NK-92 (cell line): ENCODE results near the gene SLC39A13.

Source experiments
- DNase-seq: peaks from one replicate; lab custom pipeline; 2025; ENCODE audit not compliant: unreplicated experiment; lab: John Stamatoyannopoulos, UW

Gene SLC39A13

DNA sequence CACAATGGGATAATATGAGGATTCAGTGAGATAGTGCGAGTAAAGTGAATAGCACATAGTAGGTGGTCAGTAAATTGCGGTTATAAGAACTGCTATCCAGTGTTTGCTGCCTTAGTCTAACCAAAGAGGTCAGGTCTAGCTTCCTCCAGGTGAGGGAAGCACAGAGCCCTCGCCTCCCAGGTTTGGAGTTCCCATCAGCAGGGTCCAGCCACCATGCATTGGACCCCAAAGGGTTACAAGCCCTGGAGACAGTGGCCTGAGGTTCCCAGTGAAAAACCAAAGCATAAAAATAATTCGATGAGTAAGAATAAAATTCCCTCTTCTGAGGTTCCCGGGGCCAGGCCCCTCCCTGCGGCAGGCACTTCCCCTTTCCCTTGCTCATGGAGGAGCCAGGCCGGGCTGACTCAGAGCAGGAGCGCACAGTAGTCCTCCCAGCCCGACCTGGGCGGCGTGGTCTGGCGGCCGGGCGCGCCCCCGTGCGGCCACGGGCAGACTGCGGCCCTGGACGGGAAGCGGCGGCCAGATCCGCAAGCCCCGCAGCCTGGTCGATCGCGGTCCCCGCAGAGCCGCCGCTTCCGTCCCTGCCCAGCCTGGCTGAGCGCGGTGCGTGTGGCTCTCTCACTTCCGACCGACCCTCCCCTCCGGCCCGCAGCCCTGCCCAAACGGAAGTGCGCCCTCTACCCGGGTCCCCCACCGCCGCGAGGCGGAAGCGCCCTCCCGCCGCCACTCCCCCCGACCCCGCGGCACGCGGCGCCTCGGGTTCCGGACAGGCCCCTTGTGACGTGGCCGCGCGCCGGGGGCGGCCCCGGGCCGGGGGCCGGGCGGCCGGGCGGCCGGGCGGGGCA, at the start of gene SLC39A13:
SLC39A13 (plus strand) TSS at position 845 of the 845 bp plus-strand sequence. CDS start 1,505 bp downstream, outside the sequence.
- peak; percentile 40 for DNase-seq

DNA sequence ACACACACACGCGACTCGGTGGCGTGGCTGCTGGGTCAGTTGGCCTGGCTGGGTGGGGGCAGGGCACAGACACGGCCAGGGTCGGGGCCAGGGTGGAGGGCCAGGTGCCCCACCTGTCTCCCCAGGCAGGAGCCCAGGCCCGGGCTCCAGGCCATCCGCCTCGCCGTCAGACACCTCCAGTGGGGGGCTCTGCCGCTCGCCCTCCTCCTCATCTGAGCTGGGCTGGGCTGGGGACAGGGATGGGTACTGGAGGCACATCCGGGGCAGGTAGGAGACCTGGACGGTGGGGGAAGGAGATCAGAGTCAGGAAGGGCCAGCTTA, 49.7 kb upstream of the SLC39A13 start:
- DNase-seq: no peak

DNA sequence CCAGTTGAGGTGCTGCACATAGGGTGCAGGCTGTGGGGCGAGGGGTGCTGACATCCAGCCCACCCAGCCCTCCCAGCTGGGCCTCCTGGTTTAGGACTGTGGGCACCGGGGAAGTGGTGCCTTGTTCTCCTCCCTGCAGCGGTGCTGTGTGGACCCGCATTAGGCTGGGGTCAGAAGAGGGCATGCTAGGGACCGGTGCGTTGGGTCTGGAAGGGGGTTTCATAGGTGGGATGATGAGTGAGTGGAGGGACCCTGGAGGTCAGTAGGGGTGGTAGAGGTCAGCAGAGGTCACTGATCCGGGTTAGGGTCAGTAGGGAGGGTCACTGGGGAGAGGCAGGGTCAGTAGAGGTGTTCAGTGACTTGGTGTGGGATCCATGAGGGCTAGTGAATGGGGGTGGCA, 49.2 kb upstream of the SLC39A13 start:
- no peak for DNase-seq

DNA sequence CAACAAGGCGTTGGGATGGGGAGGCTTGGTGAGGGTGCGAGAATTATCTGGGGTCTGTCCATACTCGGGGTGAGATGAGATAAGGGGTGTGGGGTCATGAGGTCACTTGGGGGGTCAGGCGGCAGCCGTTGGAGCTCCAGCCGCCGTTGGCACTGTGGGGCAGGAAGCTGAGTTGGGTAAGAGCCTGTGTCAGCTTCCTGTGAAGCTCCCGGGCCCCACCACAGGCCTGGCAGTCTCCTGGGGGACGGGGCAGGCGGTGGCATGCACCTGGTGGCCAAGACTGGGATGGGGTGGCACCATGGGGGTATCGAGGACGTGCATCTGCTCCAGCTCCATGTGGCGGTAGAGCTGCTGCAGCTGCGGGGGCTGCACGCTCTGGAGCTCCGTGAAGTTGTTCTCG, 48.8 kb upstream of the SLC39A13 start:
- no peak for DNase-seq

DNA sequence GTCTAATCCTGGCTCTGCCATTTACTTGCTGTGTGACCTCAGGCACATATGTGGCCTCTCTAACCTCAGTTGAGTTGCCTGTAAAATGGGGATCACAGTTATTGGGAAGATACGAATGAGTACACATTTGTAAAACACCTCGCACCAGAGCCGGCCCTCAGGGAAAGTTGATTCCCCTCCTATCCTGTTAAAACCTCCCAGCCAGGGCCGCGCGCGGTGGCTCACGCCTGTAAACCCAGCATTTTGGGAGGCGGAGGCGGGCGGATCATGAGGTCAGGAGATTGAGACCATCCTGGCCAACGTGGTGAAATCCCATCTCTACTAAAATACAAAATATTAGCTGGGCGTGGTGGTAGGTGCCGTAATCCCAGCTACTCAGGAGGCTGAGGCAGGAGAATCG, 48.0 kb upstream of the SLC39A13 start:
- no peak for DNase-seq

DNA sequence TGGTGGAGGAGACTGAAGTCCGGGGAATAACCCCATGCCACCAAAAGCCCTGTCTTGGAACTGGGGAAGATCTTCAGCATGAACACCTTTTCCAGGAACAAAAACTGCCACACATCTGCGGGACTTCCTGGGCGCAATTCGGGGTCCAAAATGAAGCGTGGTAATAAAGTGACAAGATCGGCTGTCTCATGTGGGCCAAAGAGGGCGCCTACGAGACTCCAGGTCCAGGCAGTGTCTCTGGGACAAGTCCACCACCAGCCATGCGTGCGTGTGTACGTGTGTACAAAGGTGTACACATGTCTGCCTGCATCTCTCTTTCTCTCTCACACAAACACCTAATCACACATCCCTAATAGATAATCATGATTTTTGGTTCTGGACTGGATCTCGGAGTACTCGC, 47.0 kb upstream of the SLC39A13 start:
- DNase-seq: no peak

DNA sequence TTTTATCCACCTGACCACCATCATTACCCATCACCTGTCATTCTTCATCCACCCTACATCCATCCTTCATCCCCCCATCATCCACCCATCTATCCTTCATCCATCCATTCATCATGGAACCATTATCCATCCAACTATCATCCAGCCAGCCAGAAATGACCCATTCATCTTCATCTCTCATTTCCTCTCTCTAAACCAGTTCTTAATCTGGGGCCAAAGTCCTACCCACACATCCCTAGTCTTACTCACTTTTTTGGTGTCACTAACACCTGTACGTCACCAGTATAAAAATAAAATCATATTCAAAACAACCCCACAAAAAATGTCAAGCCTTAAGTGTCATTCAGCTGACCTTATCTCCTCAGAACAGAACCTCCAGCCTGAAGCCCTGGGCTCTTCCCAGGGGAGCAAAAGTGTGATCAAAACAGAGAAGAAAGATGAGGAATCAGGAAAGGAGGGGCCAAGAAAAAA, 42.3 kb upstream of the SLC39A13 start:
- DNase-seq: no peak

DNA sequence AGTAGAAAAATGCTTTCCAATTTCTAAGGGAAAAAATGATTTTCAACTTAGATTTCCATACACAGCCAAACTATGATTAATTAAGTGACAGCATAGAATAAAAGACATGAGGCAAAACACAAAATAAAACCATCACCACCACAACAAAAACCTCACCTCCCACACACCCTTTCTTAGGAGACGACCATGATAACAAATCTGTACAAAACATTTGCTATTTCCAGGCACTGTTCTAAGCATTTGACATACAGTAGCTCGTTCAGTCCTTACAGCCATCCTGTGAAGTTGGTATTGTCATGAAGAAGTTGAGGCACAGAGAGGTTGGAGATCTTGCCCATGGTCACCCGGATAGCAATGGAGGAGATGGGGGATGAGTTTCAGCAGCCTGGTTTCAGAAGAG, 38.7 kb upstream of the SLC39A13 start:
- no peak for DNase-seq

DNA sequence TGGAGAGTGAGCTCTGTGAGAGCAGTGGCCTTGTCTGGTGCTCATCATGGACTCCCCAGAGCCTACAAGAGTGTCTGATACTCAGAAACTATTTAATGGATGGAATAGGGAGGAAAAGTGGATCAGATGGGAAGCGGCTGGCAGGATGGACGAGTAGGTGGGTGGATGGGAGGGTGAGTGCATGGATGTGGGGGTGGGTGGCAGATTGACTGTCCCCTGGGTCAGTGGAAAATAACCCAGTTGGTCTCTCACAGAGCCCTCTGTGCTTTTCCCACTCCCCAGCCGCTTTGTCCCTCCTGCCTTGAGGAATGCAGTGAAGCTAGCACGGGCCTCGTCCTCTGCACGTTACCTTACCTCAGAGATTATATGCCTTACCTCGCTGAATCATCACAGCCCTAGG, 36.0 kb upstream of the SLC39A13 start:
- no peak for DNase-seq

DNA sequence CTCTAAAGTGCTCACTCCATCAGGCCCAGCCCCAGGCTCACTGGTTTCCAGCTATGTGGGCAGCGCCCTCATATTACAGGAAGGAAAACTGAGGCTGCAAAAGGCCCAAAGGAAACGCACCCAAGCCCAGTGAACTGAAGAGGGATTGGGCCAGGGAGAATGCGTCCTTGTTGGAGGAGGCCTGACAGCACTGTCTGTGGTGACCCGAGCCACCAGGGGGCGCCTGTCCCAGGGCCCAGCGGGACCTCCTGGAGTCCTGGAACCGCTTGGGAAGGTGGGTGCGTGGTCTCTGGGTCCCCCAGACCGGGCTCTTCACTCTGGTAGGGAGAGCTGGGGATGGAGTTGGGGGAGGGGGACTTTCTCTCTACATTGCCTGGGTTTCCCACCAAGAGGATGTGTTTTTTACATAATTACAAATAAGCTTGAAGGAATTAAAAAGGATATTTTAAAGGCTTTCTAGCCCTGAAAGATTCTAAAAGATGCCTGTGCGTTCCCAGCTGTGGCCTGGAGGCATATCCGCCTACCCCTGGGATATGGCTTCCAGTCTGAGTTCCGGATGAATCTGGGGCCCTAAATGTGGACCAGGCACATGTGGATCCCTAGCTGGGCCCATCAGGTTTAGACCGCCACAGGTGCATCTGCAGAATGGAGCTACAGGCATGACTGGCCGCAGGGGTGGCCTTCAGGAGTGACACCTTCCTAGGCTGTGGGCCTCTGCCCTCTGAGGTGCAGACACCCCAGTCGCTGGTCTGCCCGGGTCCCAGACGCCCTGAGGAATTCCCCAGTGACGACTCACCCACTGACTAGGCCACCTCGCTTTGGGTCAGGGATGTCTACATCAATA, 34.3 kb upstream of the SLC39A13 start:
- no peak for DNase-seq

DNA sequence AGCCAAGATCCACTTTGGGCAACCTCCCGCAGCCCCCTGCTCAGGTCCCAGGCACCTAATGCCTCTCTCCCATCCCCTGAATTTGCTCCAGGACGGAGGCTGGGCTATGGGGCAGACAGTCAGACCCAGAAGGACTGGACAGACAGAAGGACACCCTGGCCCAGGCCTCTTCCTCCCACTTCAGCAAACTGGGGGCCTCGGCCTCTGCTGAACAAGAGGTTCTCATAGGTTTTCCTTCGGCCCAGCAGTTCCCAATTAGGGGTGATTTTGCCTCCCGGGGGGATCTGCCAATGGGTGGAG, 33.7 kb upstream of the SLC39A13 start:
- no peak for DNase-seq

DNA sequence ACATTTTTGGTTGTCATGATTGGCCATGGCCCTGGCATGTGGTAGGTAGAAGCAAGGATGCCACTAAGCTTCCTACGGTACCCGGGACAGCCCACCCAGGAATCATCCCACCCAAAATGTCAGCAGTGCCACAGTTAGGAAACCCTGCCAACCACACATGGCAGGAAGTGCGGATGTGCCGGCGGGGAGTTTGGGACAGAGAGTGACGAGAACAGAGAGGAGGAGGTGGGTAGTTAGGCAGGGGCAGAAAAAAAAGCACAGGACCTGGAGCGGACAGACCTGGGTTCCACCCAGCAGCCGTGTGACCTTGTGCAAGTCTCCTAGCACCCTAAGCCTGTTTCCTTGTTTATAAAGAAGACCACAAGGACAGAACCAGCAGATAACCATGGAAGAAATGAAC, 33.4 kb upstream of the SLC39A13 start:
- no peak for DNase-seq

DNA sequence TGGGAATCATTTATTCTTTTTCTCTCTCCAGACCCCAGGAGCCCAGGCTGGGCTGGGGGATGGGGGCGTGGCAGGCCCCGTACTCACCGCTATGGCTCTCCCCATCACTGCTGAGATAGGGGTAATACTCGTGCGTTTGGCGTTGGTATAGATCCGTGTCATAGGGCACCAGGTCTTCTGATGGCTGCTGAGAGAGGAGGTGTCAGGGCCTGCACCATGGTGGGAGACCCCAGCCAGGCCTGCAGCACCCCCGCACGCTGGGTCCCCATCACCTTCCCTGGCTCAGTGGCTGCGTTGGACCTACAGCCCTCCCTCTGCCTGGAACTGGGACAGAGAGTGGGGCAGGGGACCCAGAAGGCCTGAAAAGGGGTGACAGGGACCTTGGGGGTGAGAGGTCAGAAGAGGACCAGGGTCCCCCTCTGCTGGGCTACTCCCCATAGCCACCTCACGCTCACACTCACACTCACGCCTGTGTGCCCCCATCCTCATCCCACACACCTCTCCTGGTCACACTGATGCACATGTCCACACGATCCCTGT, 32.8 kb upstream of the SLC39A13 start:
- no peak for DNase-seq

DNA sequence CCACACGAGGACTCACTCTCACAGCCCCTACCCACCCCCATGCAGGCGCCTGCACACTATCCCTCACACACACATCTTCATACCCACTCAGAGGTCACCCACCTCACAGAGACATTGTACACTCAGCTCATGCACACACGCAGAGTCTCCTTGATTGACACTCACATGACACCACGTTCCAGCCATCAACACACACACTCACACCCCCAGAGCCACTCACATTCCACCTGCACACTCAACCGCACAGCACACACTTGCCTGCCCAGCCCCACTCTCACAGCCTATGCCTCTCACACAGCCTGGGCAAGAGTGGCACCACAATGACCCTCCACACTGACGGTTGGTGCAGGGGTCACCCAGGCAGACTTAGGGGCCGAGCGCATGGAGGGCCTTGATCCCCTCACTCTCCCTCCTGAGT, 32.3 kb upstream of the SLC39A13 start:
- DNase-seq: no peak

DNA sequence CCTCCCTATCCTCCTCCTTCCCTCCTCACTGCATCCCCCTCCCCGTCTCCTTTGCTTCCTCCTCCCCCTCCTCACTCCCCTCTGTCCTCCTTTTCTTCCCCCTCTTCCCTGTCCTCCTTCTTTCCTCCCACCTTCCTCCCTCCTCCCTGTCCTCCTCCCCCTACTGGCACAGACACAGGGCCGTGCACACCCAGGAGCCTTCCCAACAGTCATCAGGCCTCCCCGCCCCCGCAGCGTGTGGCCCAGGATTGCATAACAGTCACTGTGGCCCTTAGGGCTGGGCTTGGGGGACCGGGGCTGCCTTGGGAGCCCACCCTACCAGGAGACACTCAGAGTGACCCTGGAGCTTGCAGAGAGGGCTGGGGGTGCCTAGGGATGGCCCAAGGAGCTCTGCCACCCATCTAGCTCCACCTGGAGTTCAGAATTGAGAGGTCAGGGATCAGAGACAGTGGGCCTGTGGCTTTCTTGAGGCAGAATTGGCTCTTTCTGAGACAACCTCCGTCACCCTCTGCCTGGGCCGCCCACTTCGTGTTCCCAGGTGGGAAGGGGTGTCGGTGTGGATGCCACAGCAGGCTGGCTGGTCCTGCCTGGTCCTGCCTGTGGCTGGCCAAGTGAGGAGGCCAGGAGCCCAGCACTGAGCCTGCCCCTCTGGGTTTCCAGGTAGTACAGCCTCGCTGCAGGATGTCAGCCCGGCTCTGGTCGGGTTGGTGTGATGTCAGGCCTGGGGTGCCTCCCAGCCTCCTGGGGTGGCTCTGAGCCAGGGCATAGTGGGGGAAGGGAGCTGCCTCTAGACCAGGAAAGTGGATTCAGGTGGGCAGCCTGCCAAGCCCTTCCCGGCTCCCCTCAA, 31.6 kb upstream of the SLC39A13 start:
- DNase-seq: no peak

DNA sequence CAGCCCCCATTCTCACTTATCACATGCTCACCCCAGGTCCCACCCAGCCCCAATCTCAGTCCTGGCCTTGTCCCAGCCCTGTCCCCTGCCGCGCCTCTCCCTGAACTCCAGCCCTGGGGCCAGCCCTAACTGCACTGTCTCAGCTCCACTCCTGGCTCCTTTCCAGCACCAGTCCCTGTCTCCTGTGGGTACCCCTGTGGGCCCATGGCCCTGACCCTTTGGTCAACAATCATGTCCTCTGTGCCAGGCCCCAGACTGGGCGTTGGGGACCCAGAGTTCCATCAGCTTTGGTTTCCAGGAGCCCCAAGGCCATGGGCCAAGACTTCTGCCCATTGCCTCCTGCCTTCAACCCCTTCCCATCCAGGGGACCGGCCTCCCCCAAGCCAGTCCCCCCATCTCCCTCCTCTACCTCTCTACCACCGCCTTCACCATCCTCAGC, 30.8 kb upstream of the SLC39A13 start:
- DNase-seq: no peak

DNA sequence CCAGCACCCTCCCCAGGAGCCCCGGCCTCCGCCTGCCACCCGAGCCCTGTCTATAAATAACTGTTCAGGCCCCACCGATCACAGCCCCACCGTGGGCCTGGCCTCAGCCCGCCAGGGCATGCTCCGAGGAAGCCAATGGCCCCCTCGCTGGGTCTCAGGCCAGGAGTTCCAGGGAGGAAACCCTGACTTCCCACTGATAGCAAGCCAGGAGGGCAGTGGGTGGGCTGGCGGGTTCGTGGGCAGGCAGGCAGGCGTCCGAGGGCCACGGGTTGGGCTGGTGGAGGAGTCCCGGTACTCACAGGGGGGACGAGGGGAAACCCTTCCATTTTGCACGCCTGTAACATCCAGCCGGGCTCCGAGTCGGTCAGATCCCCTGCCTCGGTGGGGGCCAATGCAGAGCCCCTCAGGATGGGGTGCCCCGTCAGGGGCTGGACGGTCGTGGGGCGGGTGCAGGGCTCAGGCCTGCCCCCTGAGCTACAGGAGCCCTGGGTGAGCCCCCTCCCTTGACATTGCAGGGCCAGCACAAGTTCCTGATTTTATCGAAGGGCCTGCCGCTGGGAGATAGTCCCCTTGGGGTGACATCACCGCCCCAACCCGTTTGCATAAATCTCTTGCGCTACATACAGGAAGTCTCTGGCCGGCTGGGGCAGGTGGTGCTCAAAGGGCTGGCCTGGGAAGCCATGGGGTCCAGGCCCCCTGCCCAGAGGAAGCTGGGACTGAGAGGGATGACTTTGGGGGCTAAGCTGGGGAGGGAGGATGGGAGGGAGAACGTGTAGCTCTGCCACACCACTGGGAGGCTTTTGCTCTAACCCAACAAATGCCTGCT, 30.2 kb upstream of the SLC39A13 start, which contains the start of gene SPI1:
SPI1 (minus strand) TSS at position 538 of the 826 bp plus-strand sequence; CDS start at position 344, 194 bp downstream.
- no peak for DNase-seq

DNA sequence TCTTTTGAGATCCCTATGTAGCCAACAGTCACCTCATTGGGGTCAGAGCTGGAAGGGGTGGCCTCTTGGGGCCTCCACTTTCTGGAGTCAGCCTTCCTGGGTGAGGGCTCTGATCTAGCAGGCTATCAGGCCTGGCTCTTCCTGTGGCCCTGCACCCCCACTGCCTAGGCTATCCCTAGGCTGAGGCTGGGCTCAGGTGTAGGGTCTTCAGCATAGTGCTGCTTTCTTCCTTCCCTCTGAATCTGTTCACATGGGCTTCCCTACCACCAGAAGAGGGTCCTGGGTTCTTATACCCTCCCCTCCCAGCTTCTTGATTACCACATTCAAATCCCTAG, 29.6 kb upstream of the SLC39A13 start:
- DNase-seq: no peak

DNA sequence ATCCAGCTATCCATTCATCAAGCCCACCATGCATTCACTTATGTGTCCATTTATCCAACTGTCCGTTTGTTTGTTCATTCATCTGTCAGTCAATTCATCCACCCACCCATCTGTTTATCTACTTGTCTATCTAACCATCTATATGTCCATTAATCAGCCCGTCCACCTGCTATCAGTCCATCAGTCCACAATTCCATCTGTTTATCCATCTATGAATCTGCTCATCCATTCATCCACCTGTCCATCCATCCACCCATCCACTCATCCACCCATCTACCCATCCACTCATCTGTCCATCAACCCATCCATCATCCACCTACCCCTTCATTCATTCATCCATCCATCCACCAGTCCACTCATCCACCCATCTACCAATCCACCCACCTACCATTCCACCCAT, 29.1 kb upstream of the SLC39A13 start:
- DNase-seq: no peak

DNA sequence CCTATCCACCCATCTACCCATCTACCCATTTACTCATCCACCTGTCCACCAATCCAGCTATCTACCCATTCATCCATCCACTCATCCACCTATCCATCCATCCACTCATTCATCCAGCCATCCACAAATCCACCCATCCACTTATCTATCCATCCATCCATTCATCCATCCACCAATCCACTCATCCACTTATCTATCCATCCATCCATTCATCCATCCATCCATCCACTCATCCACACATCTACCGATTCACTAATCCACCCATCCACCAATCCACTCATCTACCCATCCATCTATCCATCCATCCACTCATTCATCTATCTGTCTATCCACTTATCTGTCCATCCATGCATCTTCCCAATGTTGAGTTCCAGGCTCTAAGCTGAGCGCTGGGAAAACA, 28.3 kb upstream of the SLC39A13 start:
- DNase-seq: no peak
